HL-60 (cell line): ENCODE results near the gene KAT2A.

ENCODE experiments used
- DNase-seq, 2 experiments: peaks; one replicate each; pipeline ENCODE4 v3.0.0-alpha.2; 2010 to 2020; ENCODE audit warnings: low read depth in 1 of 2, low spot score in 1 of 2
- H3K27ac ChIP-seq: fragments of 250-450 bp; sonication (Bioruptor Pico); replicated peaks from 2 replicates; pipeline ENCODE4 v1.5.1; 2020; ENCODE audit warnings: mild to moderate bottlenecking, moderate library complexity
- H3K27me3 ChIP-seq: fragments of 250-450 bp; sonication (Bioruptor Pico); 2 replicates; pipeline ENCODE4 v1.5.1; 2021; ENCODE audit warnings: mild to moderate bottlenecking, moderate library complexity; ENCODE audit not compliant: insufficient read depth, poor library complexity, severe bottlenecking
- H3K4me3 ChIP-seq: replicated peaks from 2 replicates; pipeline ENCODE4 v1.5.1; 2011; ENCODE audit warnings: mild to moderate bottlenecking, control low read depth, low read length; ENCODE audit not compliant: insufficient read depth
- GABPA ChIP-seq: IDR thresholded peaks from 2 replicates; pipeline ENCODE4 v1.6.1; 2012; ENCODE audit warnings: low read depth
- POLR2AphosphoS5 ChIP-seq: IDR thresholded peaks from 2 replicates; pipeline ENCODE4 v1.6.1; 2012; ENCODE audit warnings: low read depth
- SPI1 ChIP-seq: IDR thresholded peaks from 2 replicates; pipeline ENCODE4 v1.6.1; 2012; ENCODE audit warnings: low read depth, mild to moderate bottlenecking, borderline replicate concordance
- TF ChIP-seq, protein P1 (sequence below): IDR thresholded peaks from one replicate; pipeline ENCODE4 v1.5.1; 2011; ENCODE audit warnings: low read length, control low read depth, inconsistent platforms; ENCODE audit not compliant: insufficient read depth
- TF ChIP-seq, protein P2 (sequence below): IDR thresholded peaks from 2 replicates; pipeline ENCODE4 v1.6.1; 2012; ENCODE audit warnings: low read depth; ENCODE audit not compliant: insufficient replicate concordance

Gene KAT2A

DNA sequence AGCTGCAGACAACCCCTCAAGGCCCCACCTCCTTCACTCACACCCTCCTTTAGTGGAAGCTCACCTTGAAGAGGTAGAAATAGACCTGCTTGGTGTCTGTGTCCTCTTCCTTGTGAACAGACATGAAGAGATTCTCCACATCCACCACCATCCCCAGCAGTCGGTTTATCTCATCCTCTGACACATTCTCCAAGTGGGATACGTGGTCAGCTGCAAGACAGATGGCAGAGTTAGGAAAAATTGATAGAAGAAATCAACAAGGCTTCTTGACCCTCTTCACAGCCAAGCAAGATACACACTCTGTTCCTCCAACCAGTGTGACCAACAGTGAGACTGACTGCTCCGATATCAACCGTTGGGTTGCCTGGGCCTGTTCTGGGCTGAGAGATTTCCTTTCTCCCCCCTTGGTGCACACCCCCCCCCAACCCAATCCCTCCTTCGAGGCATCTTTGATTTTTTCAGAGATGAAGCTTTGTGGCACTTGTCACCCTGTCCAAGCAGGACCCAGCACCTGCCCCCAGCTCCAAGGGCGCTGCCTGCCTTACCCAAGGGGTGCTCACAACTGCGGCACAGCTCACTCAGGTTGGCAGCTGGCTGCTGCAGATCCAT, 902 bp downstream of the KAT2A start:
- DNase-seq, result no peak
- Histone ChIP-seq H3K4me3 (peak overlapping the region; percentile 71), H3K27ac (peak overlapping the region; percentile 76), H3K27me3 (no peaks in the 10 kb centered on the region)
- TF ChIP-seq POLR2AphosphoS5, result no peak
- TF ChIP-seq, protein P1, sequence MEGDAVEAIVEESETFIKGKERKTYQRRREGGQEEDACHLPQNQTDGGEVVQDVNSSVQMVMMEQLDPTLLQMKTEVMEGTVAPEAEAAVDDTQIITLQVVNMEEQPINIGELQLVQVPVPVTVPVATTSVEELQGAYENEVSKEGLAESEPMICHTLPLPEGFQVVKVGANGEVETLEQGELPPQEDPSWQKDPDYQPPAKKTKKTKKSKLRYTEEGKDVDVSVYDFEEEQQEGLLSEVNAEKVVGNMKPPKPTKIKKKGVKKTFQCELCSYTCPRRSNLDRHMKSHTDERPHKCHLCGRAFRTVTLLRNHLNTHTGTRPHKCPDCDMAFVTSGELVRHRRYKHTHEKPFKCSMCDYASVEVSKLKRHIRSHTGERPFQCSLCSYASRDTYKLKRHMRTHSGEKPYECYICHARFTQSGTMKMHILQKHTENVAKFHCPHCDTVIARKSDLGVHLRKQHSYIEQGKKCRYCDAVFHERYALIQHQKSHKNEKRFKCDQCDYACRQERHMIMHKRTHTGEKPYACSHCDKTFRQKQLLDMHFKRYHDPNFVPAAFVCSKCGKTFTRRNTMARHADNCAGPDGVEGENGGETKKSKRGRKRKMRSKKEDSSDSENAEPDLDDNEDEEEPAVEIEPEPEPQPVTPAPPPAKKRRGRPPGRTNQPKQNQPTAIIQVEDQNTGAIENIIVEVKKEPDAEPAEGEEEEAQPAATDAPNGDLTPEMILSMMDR, result no peak
- no peak for TF ChIP-seq SPI1
- TF ChIP-seq, protein P2, sequence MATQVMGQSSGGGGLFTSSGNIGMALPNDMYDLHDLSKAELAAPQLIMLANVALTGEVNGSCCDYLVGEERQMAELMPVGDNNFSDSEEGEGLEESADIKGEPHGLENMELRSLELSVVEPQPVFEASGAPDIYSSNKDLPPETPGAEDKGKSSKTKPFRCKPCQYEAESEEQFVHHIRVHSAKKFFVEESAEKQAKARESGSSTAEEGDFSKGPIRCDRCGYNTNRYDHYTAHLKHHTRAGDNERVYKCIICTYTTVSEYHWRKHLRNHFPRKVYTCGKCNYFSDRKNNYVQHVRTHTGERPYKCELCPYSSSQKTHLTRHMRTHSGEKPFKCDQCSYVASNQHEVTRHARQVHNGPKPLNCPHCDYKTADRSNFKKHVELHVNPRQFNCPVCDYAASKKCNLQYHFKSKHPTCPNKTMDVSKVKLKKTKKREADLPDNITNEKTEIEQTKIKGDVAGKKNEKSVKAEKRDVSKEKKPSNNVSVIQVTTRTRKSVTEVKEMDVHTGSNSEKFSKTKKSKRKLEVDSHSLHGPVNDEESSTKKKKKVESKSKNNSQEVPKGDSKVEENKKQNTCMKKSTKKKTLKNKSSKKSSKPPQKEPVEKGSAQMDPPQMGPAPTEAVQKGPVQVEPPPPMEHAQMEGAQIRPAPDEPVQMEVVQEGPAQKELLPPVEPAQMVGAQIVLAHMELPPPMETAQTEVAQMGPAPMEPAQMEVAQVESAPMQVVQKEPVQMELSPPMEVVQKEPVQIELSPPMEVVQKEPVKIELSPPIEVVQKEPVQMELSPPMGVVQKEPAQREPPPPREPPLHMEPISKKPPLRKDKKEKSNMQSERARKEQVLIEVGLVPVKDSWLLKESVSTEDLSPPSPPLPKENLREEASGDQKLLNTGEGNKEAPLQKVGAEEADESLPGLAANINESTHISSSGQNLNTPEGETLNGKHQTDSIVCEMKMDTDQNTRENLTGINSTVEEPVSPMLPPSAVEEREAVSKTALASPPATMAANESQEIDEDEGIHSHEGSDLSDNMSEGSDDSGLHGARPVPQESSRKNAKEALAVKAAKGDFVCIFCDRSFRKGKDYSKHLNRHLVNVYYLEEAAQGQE, result no peak
- TF ChIP-seq GABPA, result no peak

DNA sequence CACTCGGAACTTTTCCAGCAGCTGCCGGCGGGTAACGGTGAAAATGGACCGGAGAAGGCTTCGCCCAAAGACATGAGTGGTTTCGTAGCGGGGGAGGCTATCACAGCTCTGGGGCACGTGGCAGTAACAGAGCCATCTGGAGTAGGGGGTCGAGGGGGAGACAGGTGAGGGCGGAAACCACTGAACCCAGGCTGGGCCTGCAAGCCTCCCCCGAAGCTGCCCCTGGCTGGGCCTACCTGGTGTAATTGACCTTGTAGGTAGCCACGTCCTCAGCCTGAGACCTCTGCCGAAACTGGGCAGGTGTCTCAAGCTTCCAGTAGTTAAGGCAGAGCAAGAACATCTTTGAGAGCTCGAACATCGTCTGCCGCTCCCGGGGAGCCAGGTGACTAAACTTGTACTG, 1.9 kb downstream of the KAT2A start:
- TF ChIP-seq SPI1 (no peak), GABPA (no peak)
- TF ChIP-seq, protein P1, result no peak
- no peak for DNase-seq
- H3K4me3 ChIP-seq, result no peak overlapping the region
- no peaks in the 10 kb centered on the region for H3K27me3 ChIP-seq
- H3K27ac ChIP-seq, result no peak overlapping the region

DNA sequence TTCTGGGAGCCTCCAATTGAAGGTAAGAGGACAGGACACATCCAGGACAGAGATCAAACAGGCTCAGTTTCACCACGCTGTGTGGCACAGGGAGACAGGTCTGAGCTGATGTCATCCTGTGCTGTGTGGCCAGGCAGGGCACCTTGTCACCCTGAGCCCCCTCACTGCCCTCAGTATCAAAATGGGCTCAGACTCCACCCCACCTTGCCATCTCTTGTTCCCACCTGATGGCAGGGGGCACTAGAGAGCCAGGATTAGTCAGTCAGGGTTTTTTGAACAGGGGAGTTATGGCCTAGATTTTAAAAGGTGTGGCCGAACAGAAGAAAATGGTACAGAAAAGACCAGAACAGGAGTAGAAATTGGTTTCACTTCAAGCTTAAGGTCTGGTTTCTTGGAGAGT, 2.6 kb downstream of the KAT2A start:
- H3K4me3 ChIP-seq, result no peak overlapping the region
- no peak overlapping the region for H3K27ac ChIP-seq
- H3K27me3 ChIP-seq, result no peaks in the 10 kb centered on the region
- DNase-seq, result peak in 1 of 2 experiments; percentile 50
- TF ChIP-seq GABPA, result no peak
- no peak for TF ChIP-seq SPI1
- TF ChIP-seq, protein P2, result no peak
- TF ChIP-seq POLR2AphosphoS5, result no peak
- TF ChIP-seq, protein P1, result peak; percentile 37

DNA sequence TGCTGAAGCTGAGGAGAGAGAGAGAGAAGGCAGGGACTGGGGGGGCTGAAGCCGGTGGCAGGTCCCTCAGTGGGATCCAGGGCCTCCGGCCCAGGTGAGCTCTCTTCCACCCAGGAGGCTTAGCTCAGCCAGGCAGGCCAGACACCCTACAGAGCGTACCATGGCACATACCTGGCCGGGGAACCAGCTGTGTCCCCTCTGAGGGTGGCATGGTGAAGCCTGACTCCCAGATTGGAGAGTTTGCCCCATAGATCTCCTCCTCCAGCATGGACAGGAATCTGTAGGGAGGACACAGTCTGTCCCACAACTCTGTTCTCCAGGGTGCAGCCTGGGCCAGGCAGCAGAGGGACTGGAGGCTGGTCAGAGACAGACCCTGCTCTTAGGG, 3.0 kb downstream of the KAT2A start:
- TF ChIP-seq, protein P2, result no peak
- TF ChIP-seq, protein P1, result no peak
- TF ChIP-seq SPI1 (no peak), GABPA (no peak), POLR2AphosphoS5 (no peak)
- Histone ChIP-seq H3K27me3 (no peaks in the 10 kb centered on the region), H3K27ac (no peak overlapping the region), H3K4me3 (no peak overlapping the region)
- DNase-seq, result no peak
